ENCODE results near the gene TEX10.

Gene TEX10

DNA sequence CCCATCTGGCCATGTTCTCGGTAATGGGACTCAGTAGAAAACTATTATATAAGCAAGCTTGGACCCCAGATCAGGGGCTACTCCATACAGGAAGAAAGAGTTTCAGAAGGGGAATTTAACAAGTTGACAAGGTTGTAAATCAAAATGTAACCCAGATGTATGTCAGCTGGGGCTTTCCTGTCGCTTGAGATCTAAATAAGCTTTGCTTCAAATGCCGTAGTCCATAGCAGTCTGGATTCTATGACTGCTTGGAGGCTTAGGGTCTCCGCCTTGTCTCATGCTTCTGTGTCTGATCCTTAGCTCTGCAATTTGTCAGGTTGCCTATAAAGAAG lies 70.4 kb downstream of the TEX10 start:
- DNase-seq = no peak

DNA sequence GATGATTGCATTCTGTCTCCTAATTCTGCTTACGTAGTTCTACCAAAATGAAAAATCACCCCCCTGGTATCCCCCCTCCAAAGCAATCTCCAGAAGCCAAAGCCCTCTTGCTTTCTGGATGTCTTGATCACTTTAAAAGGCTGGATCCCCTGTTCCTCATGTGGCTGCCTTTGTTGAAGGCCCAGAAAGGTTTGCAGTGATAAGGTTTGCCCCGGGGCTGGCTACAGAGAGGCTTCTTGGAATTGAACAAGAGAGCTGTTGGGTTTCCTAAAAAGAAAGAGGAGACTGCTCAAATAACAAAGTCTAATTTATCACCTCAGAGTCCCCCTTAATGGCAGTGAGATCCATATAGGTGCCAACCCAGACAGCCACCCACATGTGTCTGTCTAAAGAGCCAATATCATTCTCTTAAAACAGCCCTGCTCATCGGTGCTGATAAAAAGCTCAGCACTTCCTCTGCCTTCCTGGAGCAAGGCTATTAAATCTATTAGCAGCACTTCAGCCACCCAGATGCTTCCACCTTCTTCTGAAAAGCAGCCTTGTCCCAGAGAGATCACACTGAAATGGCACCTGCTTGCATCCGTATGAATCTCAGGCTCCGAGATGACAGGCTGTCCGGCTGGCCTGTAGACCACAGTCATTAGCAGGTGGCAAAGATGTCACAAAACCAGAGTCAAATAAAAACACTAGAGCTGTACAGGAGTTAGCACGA lies 70.9 kb downstream of the TEX10 start:
- no peak for DNase-seq

DNA sequence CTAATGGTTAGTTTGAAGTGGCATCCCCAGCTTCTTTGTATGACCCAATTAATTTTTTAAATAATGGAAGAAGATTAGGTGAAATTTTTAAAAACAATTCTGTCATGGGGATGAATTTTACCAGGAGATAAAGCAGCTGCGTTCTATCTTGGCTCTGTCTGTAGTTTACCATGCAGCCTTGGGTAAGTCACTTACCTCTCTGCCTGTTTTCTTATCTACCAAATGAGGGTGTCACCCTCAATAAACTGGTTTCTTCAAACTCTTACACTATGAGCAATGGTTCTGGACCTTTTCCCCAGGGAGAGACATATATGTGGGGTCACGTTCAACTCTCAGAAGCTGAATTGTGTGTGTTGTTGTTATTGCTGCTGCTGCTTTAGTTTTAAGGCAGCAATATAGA lies 71.7 kb downstream of the TEX10 start:
- DNase-seq = no peak

DNA sequence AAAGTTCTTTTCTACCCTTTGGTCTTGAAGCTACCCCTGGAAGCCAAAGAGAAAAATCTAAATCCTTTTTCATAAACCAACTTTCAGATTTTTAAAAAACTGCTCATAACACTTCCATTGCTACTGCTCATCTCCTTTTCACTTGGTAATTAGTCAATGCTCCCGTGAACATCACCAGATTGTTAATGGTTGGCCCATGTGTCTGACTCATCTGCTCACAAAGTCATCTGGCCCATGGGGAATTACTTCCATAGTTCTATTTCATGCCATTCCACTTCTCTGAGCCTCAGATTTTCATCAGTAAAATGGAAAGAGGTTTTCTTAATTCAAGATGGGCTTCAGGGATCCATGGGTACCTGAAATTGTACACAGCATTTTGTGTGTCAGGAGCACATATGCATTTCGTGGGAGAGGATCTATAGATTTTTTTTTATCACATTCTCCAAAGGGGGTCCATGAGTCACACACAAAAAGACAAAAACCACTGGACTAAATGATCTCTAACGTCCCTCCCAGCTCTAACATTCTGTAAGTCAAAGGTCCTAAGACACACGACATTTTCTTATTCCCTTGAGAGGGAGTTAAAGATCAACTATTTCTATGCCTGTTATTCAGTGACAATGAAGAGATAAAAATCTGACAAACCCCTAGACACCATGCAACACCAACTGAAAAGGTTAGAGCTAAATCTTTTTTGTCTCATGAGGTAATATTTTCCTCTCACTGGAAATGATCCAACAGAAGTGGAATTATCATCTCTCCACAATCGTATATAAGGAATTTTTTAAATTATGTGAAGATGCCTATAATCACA lies 75.4 kb downstream of the TEX10 start:
- DNase-seq = no peak

DNA sequence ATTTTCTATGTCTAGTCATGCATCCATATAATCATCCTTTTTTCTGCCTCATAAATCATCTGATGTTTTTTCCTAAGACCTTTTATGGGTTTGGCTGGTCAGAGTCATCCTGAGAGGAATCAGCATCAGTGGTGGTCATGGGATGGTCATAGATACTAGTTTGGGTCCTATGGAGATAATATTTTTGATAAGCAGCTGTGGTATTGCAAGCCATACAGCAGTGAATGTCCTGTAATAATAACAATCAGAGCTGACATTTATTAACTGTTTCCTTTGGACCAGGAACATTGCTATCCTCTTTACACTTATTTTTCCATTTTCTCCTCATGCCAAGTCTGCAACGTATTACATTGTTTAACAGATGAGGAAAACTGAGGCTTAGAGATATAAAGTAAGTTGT lies 83.1 kb downstream of the TEX10 start:
- DNase-seq = no peak

DNA sequence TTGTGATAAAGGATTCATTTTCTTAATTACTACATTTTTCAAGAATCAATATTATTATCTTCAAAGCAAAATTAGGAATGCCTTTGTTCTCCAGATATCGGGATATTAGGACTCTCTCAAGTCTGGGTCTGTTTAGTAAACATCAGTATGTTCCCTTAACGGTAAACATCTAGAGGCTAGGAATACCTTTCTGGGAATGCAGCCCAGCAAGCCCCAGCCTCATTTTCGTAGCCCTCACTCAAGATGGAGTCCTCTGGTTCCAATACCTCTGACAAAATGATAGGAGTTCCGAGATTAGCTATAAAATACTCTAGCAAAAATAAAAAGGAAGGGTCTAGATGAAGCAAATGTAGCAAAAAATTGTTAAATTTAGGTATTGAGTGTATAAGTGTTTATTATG lies 84.5 kb downstream of the TEX10 start:
- DNase-seq = no peak

DNA sequence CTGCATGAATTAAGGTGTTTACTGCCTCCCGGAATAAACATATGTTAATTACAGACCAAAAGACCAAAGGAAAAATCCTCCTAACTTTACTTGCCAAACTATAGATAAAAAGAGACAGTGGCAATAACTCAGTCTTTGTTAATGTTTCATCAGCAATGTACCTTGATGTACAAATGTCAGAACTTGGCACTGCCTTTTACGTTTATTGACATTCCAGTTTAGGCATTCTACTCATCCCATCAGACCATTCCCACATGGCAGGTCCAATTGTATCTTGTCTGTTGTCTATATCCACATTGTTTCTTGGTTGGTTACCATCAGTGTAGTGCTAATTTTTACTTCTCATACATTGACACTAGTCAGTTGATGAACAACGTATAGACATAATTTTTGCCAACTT lies 85.5 kb downstream of the TEX10 start:
- DNase-seq = no peak

Data from eye (tissue), 1 donor.